ENCODE measurements around the gene SPARCL1.

DNA sequence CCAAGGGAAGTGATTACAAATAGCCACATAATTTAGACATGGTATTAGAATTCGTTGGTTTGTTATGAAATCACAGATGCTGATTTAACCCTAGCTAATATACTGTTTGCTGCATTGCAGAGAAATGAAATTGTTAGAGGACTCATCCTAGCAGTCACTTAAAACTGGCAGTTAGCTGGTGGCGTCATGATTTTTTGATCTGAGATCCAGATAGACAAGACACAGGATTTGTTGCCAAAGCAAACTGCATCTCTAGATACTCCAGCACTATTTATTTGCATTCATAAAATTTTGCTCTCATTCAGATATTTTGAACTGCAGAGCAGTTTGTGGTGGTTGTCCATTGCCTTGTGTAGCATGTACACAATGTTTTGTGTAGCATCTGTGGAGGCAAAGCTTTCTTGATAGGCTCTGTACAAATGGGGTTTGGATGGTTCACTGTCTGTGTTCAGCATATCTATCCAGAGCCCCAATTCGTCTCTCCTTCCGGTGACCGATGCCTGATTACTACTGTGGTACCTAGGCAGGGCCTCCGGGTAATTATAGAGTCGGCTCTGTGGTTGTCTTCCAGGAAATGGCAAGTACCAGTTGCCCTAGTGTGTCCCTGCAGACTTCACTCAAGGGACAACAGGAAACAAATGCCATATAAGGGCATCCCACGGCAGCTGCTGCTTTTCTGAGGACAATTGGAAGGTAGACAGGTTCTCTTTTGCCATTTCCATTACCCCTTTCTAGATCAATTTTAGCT is 30.1 kb upstream of the SPARCL1 start:
- TF ChIP-seq, protein P1, sequence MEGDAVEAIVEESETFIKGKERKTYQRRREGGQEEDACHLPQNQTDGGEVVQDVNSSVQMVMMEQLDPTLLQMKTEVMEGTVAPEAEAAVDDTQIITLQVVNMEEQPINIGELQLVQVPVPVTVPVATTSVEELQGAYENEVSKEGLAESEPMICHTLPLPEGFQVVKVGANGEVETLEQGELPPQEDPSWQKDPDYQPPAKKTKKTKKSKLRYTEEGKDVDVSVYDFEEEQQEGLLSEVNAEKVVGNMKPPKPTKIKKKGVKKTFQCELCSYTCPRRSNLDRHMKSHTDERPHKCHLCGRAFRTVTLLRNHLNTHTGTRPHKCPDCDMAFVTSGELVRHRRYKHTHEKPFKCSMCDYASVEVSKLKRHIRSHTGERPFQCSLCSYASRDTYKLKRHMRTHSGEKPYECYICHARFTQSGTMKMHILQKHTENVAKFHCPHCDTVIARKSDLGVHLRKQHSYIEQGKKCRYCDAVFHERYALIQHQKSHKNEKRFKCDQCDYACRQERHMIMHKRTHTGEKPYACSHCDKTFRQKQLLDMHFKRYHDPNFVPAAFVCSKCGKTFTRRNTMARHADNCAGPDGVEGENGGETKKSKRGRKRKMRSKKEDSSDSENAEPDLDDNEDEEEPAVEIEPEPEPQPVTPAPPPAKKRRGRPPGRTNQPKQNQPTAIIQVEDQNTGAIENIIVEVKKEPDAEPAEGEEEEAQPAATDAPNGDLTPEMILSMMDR (IDR thresholded peaks at IDR 0.05) = no peak
- TF ChIP-seq POLR2AphosphoS5 (IDR thresholded peaks at IDR 0.05; ENCODE audit: low read depth, low read length) (no peak), EZH2phosphoT487 (IDR thresholded peaks at IDR 0.05; ENCODE audit: borderline replicate concordance, low read depth) (no peak), TAF1 (IDR thresholded peaks at IDR 0.05; ENCODE audit: borderline replicate concordance, low read depth, low read length) (no peak), JUND (IDR thresholded peaks at IDR 0.05) (no peak), YY1 (IDR thresholded peaks at IDR 0.05; ENCODE audit: low read depth) (no peak), EP300 (IDR thresholded peaks at IDR 0.05; ENCODE audit: borderline replicate concordance in 1 of 2, low read depth in 1 of 2, low read length in 1 of 2) (no peak), RFX5 (IDR thresholded peaks at IDR 0.05; ENCODE audit: low read length) (no peak), RXRA (IDR thresholded peaks at IDR 0.05; ENCODE audit: borderline replicate concordance, low read depth) (no peak)
- TF ChIP-seq, protein P2, sequence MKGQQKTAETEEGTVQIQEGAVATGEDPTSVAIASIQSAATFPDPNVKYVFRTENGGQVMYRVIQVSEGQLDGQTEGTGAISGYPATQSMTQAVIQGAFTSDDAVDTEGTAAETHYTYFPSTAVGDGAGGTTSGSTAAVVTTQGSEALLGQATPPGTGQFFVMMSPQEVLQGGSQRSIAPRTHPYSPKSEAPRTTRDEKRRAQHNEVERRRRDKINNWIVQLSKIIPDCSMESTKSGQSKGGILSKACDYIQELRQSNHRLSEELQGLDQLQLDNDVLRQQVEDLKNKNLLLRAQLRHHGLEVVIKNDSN (IDR thresholded peaks at IDR 0.05; ENCODE audit: borderline replicate concordance, low read depth) = no peak
- TF ChIP-seq, protein P3, sequence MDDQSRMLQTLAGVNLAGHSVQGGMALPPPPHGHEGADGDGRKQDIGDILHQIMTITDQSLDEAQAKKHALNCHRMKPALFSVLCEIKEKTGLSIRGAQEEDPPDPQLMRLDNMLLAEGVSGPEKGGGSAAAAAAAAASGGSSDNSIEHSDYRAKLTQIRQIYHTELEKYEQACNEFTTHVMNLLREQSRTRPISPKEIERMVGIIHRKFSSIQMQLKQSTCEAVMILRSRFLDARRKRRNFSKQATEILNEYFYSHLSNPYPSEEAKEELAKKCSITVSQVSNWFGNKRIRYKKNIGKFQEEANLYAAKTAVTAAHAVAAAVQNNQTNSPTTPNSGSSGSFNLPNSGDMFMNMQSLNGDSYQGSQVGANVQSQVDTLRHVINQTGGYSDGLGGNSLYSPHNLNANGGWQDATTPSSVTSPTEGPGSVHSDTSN (IDR thresholded peaks at IDR 0.05) = no peak
- TF ChIP-seq, protein P4, sequence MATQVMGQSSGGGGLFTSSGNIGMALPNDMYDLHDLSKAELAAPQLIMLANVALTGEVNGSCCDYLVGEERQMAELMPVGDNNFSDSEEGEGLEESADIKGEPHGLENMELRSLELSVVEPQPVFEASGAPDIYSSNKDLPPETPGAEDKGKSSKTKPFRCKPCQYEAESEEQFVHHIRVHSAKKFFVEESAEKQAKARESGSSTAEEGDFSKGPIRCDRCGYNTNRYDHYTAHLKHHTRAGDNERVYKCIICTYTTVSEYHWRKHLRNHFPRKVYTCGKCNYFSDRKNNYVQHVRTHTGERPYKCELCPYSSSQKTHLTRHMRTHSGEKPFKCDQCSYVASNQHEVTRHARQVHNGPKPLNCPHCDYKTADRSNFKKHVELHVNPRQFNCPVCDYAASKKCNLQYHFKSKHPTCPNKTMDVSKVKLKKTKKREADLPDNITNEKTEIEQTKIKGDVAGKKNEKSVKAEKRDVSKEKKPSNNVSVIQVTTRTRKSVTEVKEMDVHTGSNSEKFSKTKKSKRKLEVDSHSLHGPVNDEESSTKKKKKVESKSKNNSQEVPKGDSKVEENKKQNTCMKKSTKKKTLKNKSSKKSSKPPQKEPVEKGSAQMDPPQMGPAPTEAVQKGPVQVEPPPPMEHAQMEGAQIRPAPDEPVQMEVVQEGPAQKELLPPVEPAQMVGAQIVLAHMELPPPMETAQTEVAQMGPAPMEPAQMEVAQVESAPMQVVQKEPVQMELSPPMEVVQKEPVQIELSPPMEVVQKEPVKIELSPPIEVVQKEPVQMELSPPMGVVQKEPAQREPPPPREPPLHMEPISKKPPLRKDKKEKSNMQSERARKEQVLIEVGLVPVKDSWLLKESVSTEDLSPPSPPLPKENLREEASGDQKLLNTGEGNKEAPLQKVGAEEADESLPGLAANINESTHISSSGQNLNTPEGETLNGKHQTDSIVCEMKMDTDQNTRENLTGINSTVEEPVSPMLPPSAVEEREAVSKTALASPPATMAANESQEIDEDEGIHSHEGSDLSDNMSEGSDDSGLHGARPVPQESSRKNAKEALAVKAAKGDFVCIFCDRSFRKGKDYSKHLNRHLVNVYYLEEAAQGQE (IDR thresholded peaks at IDR 0.05; ENCODE audit: low read depth, low read length) = no peak
